Measurements from ENCODE around the gene ZNF467. TPM values are rescaled to one million over a fixed set of nuclear protein-coding genes. Genes with fewer than 3 reads are reported as not detected.

Gene ZNF467
- total RNA-seq, 1 experiment from 2014 or later = 0.41 TPM

GRCh38 chr7:149724661-149725425 lies 48.5 kb downstream of the ZNF467 start:
- in situ Hi-C loops (cut with HindIII; ENCODE audit: low pct_unique_long_range_greater_than_20kb, low sequenced_read_pairs) = no loop called here
- no peak for DNase-seq (ENCODE audit: low read depth)

DNA sequence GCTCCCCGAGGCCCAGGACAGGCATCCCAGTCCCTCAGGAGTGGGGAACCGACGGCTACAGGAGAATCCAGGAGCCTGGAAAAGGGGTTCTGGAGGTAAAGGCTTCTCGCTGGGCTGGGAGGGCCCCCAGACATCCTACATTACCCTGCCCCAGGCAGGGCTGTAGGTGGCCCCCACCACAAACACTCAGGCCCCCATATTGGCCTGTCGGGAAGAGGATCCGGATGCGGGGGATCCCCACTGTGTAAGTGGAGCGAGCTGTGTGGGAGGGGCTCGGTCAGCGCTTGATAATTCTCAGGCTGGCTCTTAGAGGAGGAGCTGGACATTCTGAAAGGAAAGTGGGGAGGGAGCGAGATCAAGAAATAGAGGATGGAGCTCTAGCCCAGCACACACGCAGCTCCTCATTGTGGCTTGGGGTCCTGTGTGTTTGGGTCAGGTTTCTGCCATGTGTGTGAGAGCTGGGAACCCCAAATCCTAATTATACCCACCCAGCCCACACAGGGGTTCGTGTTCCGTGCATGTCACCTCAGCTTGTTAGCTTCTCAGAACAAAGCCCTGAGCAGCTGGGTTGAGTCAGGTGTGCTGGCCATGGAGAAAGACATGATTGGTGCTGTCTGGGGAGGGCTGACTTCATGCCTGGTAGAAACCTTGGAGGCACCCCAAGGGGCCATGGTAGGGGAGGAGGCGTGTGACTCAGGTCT lies 49.4 kb downstream of the ZNF467 start:
- DNase-seq (ENCODE audit: low read depth) = no peak
- in situ Hi-C loops (cut with HindIII; ENCODE audit: low pct_unique_long_range_greater_than_20kb, low sequenced_read_pairs) = no loop called here

- DNase-seq (ENCODE audit: low read depth) = no peak
- in situ Hi-C loops (cut with HindIII; ENCODE audit: low pct_unique_long_range_greater_than_20kb, low sequenced_read_pairs) = no loop called here
These were observed 50.2 kb downstream of the ZNF467 start for GRCh38 chr7:149723082-149723767.

- in situ Hi-C loops (cut with HindIII; ENCODE audit: low pct_unique_long_range_greater_than_20kb, low sequenced_read_pairs) = no loop called here
- DNase-seq (ENCODE audit: low read depth) = no peak
These were observed 50.9 kb downstream of the ZNF467 start for GRCh38 chr7:149722356-149722957.

DNA sequence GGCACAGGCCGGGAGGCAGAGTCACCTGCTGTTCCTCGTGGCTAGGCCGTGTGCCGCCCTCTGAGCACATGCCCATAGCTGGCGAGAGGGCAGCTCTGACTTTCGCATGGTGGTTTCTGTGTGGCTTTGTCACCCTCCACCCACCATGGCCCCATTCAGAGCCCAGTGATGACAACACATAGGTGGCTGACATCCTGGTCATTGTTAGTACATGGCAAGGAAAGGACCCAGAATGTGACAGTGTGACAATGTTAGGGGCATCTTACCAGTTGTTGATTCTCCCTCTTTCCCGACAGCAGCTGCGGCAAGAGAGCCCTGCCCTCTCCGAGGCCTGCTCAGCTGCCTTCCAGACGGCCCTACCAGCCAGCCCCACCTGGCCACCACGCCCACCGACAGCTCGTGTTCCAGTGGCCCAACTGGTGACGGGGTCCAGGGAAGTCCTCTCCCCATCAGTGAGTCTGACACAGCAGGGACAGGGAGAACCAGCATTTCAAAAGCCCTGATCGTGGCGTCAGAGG lies 52.2 kb downstream of the ZNF467 start:
- in situ Hi-C loops (cut with HindIII; ENCODE audit: low pct_unique_long_range_greater_than_20kb, low sequenced_read_pairs) = no loop called here
- no peak for DNase-seq (ENCODE audit: low read depth)

- in situ Hi-C loops (cut with HindIII; ENCODE audit: low pct_unique_long_range_greater_than_20kb, low sequenced_read_pairs) = no loop called here
- DNase-seq (ENCODE audit: low read depth) = peak; percentile 68
These were observed 52.9 kb downstream of the ZNF467 start for GRCh38 chr7:149720372-149721083.

GRCh38 chr7:149719912-149720335 lies 53.5 kb downstream of the ZNF467 start:
- DNase-seq (ENCODE audit: low read depth) = peak; percentile 45
- in situ Hi-C loops (cut with HindIII; ENCODE audit: low pct_unique_long_range_greater_than_20kb, low sequenced_read_pairs) = no loop called here

- in situ Hi-C loops (cut with HindIII; ENCODE audit: low pct_unique_long_range_greater_than_20kb, low sequenced_read_pairs) = no loop called here
- DNase-seq (ENCODE audit: low read depth) = peak; percentile 34
These were observed 54.1 kb downstream of the ZNF467 start for GRCh38 chr7:149719050-149719899.

- in situ Hi-C loops (cut with HindIII; ENCODE audit: low pct_unique_long_range_greater_than_20kb, low sequenced_read_pairs) = no loop called here
- no peak for DNase-seq (ENCODE audit: low read depth)
These were observed 54.7 kb downstream of the ZNF467 start for GRCh38 chr7:149718730-149719049.

DNA sequence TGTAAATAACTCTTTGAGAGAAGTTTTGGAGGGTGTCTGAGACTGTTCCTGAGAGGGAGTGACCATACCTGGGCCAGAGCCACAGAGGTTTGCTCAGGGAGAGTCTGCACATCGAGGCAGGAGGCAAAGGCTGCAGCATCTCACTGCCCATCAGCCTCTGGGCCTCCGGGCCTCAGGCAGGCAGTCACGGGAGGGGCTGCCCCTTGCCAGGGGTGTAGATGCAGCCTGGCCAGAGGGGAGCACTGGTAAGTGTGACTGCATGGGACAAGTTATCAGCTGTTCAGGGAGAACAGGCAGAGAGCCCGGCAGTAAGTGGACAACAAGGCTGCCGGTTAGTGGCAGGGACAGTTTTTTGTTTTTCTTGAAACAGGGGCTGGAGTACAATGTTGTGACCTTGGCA lies 55.9 kb downstream of the ZNF467 start:
- in situ Hi-C loops (cut with HindIII; ENCODE audit: low pct_unique_long_range_greater_than_20kb, low sequenced_read_pairs) = no loop called here
- DNase-seq (ENCODE audit: low read depth) = no peak

DNA sequence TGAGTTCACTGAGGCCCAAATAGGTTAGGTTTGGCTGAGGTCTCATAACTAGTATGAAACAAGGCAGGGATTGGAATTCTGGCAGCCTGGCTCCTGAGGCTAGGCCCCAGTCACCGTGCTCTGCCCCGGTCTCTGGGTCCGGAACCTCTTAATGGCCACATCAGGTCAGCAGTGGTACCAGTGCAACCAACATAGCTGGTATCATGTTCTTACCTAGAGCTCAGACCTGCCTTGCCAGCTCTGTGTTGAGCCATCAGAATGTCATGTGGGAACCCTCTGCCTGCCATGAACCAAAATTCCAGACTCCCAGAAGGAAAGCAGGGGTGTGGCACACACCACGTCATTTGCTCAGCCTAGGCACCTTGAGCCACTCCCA lies 56.5 kb downstream of the ZNF467 start:
- DNase-seq (ENCODE audit: low read depth) = no peak
- in situ Hi-C loops (cut with HindIII; ENCODE audit: low pct_unique_long_range_greater_than_20kb, low sequenced_read_pairs) = no loop called here

- in situ Hi-C loops (cut with HindIII; ENCODE audit: low pct_unique_long_range_greater_than_20kb, low sequenced_read_pairs) = no loop called here
- peak; percentile 21 for DNase-seq (ENCODE audit: low read depth)
These were observed 57.1 kb downstream of the ZNF467 start for GRCh38 chr7:149716007-149716931.

DNA sequence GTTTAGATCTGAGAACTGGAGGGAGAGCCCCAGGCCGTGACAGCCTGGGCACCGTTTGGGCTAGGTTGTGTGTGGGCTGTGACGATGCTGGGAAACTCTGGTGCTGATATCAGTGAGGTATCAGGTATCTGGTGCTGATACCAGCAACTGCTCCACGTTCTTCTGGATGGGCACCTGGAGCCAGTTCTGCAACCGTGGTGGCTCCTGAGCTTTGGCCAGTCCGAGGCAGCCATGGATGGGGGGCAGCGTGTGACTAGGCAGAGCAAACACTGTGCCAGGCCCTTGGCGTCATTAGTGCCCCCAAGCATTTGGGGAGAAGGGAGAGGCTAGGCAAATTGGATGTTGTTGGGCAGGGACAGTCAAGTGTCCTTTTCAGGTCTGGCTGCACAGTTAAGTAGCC lies 57.9 kb downstream of the ZNF467 start:
- in situ Hi-C loops (cut with HindIII; ENCODE audit: low pct_unique_long_range_greater_than_20kb, low sequenced_read_pairs) = no loop called here
- no peak for DNase-seq (ENCODE audit: low read depth)

GRCh38 chr7:149714910-149715471 lies 58.4 kb downstream of the ZNF467 start:
- no peak for DNase-seq (ENCODE audit: low read depth)
- in situ Hi-C loops (cut with HindIII; ENCODE audit: low pct_unique_long_range_greater_than_20kb, low sequenced_read_pairs) = no loop called here
